AG09319 (cell line): ENCODE measurements around the gene SLC66A2.

Experiments used
- DNase-seq: peaks from one replicate; pipeline ENCODE4 v3.0.0-alpha.2; 2010; ENCODE audit warnings: low read depth; ENCODE audit errors: extremely low read depth
- TF ChIP-seq, protein P1 (sequence below): IDR thresholded peaks from 2 replicates; pipeline ENCODE4 v1.5.1; 2011; ENCODE audit warnings: low read depth, mild to moderate bottlenecking, inconsistent platforms, low read length, moderate library complexity

SLC66A2 gene

DNA sequence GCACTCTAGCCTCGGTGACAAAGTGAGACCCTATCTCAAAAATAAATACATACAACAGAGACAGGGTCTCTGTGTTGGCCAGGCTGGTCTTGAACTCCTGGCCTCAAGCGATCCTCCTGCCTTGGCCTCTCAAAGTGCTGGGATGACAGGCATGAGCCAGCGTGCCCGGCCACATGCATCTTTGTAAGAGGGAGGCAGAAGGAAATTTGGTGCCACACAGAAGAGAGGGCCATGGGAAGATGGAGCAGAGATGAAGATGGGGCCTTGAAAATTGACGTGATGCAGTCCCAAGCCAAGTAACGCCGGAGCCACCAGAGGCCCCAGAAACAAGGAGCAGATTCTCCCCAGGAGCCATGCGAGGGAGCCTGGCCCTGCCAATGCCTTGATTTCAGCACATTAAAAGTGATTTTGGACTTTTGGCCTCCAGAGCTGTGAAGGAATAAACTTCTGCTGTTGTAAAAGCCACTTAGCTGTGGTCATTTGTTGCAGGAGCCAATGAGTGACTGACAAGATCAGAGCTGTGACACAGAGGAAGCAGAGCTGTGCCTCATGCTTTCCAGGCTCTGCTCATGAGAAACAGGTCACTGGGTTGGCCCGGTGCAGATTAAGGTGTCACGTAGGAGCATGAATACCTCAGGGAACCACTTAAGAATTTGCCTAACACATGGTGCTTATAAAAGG, 2.7 kb upstream of the SLC66A2 start:
- no peak for DNase-seq

DNA sequence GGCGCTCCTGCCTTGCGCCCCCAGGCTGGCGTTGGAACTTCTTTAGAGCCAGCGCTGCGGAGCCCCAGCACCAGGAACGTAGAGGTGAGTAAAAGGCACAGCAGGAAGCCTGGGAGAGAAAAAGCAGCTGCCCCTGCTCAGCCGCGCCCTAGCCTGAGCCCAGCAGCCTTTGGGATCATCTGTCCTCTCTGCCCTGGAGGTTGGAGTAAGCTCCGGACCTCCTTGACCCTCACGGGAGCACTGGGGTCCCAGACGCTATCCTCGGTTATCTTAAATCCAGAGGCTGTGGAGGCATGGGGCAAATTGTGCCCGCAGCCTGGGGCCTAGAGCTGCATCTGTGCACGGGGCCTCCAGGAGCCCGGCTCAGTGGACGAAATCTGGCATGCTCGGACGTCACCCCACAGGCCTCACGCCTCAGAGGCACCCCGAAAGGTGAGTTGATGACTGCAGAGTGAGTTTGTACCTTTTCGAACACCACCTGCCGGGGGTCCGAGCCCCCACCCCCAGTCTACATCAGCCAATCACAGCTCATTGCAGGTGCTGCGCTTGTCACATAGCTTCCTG, 1.6 kb upstream of the SLC66A2 start:
- TF ChIP-seq, protein P1, sequence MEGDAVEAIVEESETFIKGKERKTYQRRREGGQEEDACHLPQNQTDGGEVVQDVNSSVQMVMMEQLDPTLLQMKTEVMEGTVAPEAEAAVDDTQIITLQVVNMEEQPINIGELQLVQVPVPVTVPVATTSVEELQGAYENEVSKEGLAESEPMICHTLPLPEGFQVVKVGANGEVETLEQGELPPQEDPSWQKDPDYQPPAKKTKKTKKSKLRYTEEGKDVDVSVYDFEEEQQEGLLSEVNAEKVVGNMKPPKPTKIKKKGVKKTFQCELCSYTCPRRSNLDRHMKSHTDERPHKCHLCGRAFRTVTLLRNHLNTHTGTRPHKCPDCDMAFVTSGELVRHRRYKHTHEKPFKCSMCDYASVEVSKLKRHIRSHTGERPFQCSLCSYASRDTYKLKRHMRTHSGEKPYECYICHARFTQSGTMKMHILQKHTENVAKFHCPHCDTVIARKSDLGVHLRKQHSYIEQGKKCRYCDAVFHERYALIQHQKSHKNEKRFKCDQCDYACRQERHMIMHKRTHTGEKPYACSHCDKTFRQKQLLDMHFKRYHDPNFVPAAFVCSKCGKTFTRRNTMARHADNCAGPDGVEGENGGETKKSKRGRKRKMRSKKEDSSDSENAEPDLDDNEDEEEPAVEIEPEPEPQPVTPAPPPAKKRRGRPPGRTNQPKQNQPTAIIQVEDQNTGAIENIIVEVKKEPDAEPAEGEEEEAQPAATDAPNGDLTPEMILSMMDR, result no peak
- no peak for DNase-seq

More for the DNA sequence above, 2.7 kb upstream of the SLC66A2 start:
- TF ChIP-seq, protein P1, result no peak

DNA sequence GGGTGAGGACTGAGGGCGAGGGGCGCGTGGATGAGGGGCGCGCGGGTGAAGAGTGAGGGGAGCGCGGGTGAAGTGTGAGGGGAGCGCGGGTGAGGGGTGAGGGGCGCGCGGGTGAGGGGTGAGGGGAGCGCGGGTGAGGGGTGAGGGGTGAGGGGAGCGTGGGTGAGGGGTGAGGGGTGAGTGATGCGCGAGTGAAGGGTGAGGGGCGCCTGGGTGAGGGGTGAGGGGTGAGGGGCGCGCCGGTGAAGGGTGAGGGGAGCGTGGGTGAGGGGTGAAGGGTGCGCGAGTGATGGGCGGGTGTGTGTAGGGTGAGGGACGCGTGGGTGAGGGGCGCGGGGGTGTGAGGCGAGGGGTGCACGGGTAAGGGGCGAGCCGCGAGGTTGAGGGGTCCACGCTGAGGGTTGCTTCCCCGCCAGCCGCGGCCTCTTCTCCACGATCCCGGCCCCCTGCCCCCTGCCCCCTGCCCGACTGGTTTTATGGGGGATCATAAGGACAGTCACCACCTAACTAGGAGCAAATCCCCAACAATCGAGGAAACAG, 1.1 kb upstream of the SLC66A2 start:
- no peak for DNase-seq
- TF ChIP-seq, protein P1, result no peak

DNA sequence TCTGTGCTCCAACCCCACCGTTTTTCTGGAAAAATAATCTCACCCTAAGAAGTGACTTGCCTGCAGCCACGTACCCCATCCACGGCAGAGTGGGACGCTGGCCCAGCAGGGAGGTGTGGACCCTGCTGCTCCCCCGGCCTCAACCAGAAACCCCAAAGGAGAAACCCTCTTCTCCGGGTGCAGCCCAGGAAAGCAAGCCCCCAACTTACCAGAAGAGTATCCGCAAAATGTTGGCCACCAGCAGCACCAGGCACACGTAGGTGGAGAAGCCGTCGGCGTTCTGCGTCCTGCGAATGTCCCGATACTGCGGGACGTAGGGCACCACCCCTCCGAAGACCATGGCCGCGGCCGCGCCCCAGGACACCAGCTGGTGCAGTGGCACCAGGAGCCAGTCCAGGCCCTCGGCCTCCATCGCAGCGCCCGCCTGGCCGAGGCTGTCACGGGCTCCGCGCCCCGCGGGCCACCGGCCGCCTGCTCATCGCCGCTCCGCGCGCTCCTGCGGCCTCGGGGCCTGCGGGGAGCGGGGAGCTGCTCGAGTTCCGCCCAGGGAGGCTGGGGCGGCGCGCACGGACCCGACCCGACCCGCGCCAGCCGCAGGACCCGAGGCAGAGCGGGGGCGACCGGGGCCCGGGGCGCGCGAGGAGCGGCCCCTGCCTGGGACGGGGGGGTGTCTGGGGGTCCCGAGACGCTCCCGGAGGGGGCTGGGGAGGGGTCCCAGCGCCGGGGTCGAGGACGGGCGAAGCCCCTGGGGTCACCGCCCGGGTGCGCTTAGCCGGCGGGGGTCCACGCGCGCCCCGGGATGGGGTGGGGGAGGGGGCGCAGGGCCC, 725 bp downstream of the SLC66A2 start:
- TF ChIP-seq, protein P1, result no peak
- no peak for DNase-seq

DNA sequence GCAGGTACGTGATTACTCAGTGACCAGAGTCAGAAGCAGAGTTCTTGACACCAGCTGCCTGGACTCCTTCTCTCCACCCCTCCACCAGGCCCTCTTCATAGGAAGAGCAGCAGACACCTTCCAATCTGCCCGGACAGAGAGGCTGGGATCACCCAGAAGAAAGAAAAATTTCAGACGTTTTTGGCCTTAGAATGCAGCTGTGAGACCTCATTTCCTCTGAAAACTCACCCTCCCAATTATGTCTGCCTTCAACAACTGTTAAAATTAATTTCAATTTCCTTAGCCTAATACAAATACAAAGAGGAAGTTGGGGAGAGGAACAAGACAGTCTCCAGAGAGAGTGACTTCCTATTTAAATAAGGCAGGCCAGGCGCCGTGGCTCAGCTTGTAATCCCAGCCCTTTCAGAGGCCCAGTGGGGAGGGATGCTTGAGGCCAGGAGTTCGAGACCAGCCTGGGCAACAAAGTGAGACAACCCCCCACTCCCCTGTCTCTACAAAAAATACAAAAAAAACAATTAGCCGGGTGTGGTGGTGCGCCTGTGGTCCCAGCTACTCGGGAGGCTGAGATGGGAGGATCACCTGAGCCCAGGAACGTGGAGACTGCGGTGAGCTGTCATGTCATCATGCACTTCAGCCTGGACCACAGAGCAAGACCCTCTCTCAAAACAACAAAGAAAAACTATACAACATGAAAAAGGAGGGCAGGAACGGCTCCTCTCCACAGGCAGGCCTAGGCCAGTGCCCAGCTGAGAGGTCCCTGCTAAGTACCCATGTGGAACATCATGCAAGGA, 1.6 kb downstream of the SLC66A2 start:
- no peak for DNase-seq
- TF ChIP-seq, protein P1, result no peak

DNA sequence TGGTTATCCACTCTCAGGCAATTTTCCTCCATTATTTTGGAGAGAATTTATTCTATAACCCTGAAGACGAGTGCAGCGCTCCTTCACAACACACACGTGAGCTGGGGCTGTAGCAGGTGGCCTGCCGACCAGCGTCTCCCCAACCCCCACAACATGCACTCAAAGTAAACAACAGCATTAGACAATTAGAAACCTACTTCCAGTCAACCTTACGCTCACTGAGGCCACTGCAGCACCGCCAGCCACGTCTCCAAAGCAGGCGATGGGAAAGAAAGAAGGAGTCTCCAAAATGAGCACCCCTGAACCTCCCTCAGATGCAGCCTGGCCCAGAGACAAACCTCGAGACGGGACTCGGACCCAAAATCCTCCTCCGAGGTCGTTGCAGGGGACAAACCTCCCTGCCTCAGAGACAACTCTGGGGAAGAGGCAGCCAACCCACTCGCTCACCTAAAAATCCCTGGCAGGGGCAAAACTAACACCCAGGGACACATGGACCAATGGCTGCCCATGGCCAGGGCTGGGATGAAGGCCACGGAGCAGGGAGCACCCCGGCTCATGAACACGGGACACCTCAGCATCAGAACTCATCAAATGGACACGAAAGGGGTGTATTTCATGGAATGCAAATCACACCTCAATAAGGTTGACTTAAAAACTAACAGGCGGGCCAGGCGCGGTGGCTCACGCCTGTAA, 2.6 kb downstream of the SLC66A2 start:
- TF ChIP-seq, protein P1, result no peak
- DNase-seq, result no peak
